ENCODE measurements around the gene TBC1D1. TPM values are rescaled to one million over a fixed set of nuclear protein-coding genes. Genes with fewer than 3 reads are reported as not detected.

TBC1D1 gene
- total RNA-seq, 1 donor from 2014 or later, result 121 TPM

GRCh38 chr4:38119668-38120385 lies 228.9 kb downstream of the TBC1D1 start:
- DNase-seq (ENCODE audit: low read depth, low spot score), result no peak

DNA sequence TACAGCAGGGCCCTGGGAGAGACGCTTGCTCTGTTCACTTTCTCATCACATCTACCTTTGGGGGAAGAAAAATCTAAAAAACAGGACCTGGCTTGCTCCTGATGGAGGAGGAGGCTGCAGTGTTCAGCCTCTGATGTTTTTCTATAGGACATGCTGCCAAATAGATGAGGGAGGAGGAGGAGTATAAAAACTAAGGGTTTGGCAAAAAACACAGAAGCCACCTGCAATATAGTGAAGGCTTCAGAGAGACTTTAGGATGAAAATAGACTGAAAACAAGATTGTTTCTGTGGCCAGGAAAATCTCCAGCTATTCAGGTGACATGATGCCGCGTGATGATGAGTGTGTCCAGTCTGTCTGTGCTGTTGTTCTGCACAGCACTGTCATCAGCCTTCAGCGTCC lies 229.9 kb downstream of the TBC1D1 start:
- no peak for DNase-seq (ENCODE audit: low read depth, low spot score)

GRCh38 chr4:38122060-38122459 lies 231.2 kb downstream of the TBC1D1 start:
- DNase-seq (ENCODE audit: low read depth, low spot score), result no peak

- DNase-seq (ENCODE audit: low read depth, low spot score), result no peak
Observed at GRCh38 chr4:38123555-38123954, 232.7 kb downstream of the TBC1D1 start.

- DNase-seq (ENCODE audit: low read depth, low spot score), result no peak
Observed at GRCh38 chr4:38124961-38125360, 234.1 kb downstream of the TBC1D1 start.

- DNase-seq (ENCODE audit: low read depth, low spot score), result no peak
Observed at GRCh38 chr4:38125816-38126215, 234.9 kb downstream of the TBC1D1 start.

DNA sequence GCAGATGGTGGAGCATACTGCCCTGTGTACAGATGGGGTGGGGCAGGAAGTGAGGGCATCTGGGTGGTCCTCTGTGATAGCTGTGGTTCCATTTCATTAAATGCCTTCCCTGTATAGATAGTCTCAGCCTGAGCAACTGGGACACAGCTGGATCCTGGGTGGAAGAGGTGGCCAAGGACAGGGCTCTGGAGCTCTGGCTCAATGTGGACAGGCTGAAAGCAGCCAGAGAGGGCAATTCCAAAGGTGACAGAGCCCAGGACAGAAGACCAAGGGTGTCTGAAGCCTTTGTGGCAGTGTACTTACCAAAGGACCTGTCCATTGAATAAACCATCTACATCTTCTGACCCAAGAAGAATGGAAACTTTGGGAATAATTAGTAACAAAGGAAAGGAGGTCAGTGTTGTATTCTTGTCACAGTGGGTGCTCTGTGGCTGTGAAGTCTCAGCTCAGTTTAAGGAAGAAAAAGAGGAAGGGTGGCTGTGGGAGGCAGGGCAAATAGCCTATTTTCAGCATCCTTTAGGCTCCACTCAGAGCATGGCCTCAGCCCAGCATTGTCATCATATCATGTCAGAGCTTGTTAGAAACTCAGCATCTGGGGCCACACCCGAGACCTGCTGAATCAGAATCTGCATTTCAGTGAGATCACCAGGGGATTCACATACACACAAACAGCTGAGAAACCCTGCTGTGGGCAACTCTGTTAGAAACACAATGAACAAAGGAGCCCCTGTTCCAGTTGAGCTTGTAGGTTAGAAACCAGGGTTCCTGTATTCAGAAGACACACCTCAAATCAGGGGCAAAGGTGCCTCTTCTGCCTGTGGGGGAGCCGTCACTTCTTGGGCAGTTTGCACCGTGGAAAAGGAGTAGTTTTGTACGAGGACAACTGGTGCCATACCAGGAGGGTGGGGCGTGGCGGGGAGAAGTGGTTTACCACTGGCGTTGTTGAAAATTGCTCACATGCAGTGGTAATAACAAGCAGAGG lies 237.9 kb downstream of the TBC1D1 start:
- no peak for DNase-seq (ENCODE audit: low read depth, low spot score)

DNA sequence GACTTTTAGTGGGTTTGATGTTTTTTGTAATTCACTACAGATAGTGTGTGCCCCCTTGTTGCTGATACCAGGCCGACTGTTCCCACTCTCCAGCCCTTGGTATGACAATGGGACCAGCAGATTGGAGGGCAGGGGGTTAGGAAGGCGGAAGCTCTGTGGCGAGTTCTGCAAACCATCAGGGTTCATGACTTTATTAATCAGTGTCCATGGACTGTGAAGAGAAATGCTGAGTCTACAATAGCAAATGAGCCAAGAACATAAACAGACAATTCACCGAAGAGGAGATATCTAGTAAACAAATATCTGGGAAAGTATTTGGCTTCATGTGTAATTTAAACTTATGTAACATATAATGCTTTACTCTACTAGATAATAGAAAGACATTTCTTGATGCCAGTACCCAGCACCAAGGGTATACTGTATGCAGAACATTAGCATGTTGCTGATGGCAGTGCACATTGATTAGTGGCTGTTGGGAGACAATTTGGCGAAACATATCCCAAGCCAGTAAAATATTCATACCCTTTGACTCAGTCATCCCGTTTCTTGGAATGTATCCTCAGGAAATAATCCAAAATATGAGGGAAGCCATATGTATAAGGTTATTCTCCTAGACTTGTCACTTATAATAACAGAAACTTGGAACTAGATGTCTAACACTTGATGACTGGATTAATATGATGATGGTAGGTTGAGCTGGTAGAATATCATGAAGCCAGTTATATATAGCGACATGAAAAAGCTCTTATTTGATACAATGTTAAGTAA lies 238.8 kb downstream of the TBC1D1 start:
- no peak for DNase-seq (ENCODE audit: low read depth, low spot score)

DNA sequence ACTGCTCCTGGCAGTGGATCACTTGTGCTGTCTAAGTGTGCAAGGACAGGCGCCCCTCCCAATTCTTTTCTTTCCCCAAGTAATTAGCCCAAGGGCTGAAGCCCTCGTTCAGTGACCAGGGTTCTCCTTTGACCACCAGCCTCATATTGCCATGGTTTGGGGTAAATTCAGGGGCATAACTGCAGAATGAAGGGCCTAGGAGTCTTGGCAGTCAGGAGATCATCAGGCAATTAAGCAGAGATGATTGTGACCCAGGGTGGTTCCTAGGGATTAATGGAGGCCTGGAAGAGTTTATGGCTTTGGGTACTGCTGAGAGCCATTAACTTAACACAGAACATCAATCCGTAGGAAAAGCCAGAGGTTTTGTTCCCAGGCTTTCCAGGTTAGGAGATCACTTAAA lies 240.0 kb downstream of the TBC1D1 start:
- no peak for DNase-seq (ENCODE audit: low read depth, low spot score)

DNA sequence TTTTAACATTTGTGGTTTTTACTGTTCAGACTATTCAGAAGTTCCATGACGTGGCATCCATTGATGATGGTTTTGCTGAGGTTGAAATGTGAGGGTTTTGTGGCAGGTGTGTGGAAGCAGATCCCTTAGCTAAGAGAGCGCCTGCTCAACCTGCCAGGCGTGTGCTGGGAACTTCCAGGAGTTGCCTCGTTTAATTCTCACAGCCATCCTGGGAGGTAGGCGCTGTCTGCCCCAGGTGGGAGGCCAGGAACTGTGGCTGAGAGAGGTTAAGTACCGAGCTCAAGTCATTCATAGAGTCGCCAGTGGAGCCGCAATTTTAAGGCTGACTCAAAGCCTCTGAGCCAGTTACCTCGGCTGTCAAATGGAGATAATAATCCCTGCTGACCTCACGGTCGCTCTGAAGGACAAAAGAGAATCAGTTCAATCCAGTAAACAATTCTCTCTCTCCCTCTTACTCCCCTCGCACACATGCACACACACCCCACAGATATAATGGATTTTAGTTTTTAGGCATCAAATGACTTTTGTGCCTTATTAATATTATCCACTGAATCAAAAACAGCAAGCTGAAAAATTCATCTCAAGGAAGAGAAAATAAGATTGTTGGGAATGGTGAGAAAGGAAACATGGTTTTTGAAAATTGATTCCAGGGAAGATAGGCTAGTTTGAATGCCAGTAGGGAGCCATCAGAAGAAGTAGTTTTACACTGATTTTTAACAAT lies 240.6 kb downstream of the TBC1D1 start:
- no peak for DNase-seq (ENCODE audit: low read depth, low spot score)

GRCh38 chr4:38132107-38132673 lies 241.3 kb downstream of the TBC1D1 start:
- peak; percentile 84 for DNase-seq (ENCODE audit: low read depth, low spot score)

- no peak for DNase-seq (ENCODE audit: low read depth, low spot score)
Observed at GRCh38 chr4:38132843-38133662, 242.2 kb downstream of the TBC1D1 start.

DNA sequence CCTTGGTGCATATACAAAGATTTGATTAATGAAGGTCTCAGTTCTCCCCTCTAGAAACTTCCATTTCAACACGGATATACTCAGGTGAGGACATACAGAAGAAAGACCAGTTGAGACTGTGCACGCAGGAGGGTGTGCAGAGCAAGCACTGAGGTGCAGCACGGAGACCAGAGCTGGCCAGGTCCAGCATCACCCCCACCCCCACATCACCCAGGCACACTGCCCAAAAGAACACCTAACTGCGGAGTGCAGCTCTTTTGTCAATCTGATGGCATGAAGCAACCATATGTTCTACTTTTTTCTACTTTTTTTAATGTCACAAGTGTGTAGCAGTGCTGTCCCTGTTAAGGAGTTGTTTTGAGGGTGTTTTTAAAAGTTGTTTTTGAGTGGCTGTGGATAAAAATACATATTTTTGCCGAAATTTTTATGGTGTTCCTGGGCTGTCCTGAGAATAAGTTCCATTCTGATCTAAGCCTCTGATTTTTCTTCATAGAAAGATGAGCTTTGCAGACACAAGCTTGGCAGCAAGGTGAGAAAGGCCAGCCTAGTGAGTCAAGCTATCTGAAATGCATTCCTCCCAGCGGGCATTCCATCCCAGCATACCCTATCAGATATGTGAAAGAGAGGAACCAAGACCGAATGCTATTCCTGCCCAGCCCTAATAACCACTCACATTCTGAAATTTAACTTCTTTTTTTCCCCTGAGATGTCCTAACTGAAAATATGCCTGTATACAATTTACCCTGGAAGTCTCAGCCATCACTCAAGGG lies 243.0 kb downstream of the TBC1D1 start:
- no peak for DNase-seq (ENCODE audit: low read depth, low spot score)

- no peak for DNase-seq (ENCODE audit: low read depth, low spot score)
Observed at GRCh38 chr4:38135201-38135600, 244.3 kb downstream of the TBC1D1 start.

DNA sequence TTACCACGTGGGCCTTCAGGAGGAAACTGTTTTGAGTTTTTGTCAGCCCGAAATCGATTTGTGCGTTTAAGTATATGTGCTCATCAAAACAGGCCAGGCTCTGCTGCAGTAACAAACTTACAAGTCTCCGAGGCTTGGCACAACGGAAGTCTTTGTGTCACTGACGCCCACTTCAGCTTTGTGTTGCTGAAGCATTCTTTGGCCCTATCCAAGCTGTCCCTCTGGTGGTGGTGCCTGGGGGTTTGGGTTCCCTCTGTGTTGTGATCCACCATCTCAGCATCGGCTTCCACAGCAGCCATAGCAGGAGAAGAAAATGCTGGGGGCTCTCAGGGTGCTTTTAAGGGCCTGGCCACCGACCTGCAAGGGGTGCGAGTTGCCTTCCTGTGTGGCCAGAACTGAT lies 245.7 kb downstream of the TBC1D1 start:
- no peak for DNase-seq (ENCODE audit: low read depth, low spot score)

DNA sequence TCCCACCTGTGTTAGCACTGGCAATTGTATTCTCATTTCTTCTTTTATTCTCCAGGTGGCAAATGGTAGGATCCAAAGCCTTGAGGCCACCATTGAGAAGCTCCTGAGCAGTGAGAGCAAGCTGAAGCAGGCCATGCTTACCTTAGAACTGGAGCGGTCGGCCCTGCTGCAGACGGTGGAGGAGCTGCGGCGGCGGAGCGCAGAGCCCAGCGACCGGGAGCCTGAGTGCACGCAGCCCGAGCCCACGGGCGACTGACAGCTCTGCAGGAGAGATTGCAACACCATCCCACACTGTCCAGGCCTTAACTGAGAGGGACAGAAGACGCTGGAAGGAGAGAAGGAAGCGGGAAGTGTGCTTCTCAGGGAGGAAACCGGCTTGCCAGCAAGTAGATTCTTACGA lies 246.2 kb downstream of the TBC1D1 start:
- no peak for DNase-seq (ENCODE audit: low read depth, low spot score)

DNA sequence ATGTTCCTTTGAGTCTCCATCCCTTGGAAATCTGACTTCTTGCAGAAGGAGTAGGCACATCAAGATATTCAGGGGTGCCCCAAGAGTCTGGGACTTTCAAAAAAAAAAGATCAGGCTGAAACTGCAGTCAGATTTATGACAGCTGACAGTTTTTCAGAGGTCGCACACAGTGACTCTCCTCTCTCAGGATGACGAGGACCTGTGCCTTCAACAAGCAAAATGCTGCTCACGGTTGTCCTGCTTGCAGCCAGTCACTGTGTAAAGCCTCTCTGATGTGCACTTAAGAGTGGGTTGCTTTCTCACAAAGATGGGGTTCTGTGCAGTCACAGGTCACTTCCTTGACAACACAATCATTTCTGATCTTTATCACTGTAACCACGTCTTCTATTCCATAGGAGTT lies 247.5 kb downstream of the TBC1D1 start:
- DNase-seq (ENCODE audit: low read depth, low spot score), result no peak

GRCh38 chr4:38139187-38139586 lies 248.3 kb downstream of the TBC1D1 start:
- DNase-seq (ENCODE audit: low read depth, low spot score), result no peak

DNA sequence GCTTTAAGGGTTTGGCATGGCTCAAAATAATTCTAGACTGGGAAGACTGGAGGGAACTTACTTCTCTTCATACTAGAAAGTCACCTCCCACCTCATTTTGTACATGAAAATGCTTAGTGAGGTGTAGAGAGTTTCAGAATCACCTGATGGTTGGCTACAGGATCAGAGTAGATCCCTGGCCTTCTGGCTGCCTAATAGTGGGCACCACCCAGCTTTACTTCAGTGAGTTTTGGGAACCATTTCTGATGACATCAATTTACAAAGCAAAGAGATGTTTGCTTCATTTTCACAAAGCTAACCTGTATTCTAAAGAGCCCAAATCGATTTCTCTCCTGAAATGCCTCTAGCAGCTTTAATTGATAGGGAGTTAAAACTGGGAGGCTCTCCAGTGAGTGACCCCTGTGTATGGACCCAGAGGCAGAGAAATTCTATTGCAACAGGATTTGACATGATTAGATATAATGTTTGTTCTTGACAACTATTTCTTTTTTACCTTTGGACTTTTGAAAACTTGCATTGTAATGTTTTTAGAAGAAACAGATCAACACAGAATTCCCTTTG lies 249.8 kb downstream of the TBC1D1 start:
- DNase-seq (ENCODE audit: low read depth, low spot score), result no peak
